WTC11 (cell line): Measurements from ENCODE around the gene MYMK.

Experiments used
- CTCF ChIP-seq: fragments of 200-600 bp; IDR thresholded peaks from 2 replicates; pipeline ENCODE4 v1.8.0; 2022; ENCODE audit warnings: antibody characterized with exemption
- GABPB1 ChIP-seq: sonication (generic); formaldehyde crosslinking; IDR thresholded peaks from 2 replicates; pipeline ENCODE4 v1.8.1; 2023; ENCODE audit warnings: mild to moderate bottlenecking, missing genetic modification reagents
- GRHL2 ChIP-seq: fragments of 250-450 bp; sonication (Bioruptor Pico); IDR thresholded peaks from 2 replicates; pipeline ENCODE4 v1.8.0; 2022; ENCODE audit warnings: mild to moderate bottlenecking, moderate library complexity; ENCODE audit not compliant: insufficient replicate concordance, severe bottlenecking
- RELA ChIP-seq: sonication (generic); formaldehyde crosslinking; IDR thresholded peaks from 2 replicates; pipeline ENCODE4 v1.8.1; 2022; ENCODE audit warnings: missing genetic modification reagents, mild to moderate bottlenecking, borderline replicate concordance
- SP1 ChIP-seq: sonication (generic); formaldehyde crosslinking; conservative IDR thresholded peaks from 2 replicates; pipeline ENCODE4 v1.8.1; 2022; ENCODE audit warnings: missing genetic modification reagents
- TEAD4 ChIP-seq: sonication (generic); formaldehyde crosslinking; IDR thresholded peaks from 2 replicates; pipeline ENCODE4 v1.8.0; 2022; ENCODE audit warnings: mild to moderate bottlenecking, missing genetic modification reagents
- ZNF121 ChIP-seq: sonication (generic); formaldehyde crosslinking; IDR thresholded peaks from 2 replicates; pipeline ENCODE4 v1.8.0; 2023; ENCODE audit warnings: missing genetic modification reagents

- TF ChIP-seq SP1 (CRISPR knock-in tag) (no peak), CTCF (no peak), GRHL2 (CRISPR knock-in tag) (no peak), GABPB1 (CRISPR knock-in tag) (no peak), ZNF121 (CRISPR knock-in tag) (no peak), TEAD4 (CRISPR knock-in tag) (no peak), RELA (no peak)
These were observed 2.5 kb downstream of the MYMK start for GRCh38 chr9:133522073-133522910.
